HG03135 (cell line): Measurements from ENCODE around the gene TESK2.
"Not testable (repeated sequence)": the region's sequence is repeated elsewhere in the genome, so short reads cannot be mapped to it uniquely, and the experiment has no call there.

Experiments used
- ATAC-seq: cut with Tn5 transposase; IDR thresholded peaks from one replicate; pipeline ENCODE4 v1.9.1; 2021; ENCODE audit warnings: mild to moderate bottlenecking, moderate library complexity; ENCODE audit not compliant: unreplicated experiment

TESK2 gene

GRCh38 chr1:45490626-45491486 is at the start of gene TESK2:
TESK2 (minus strand) TSS chr1:45491163; CDS start chr1:45457785, 33,378 bp downstream.
- ATAC-seq, result peak; percentile 85

- no peak for ATAC-seq
These were observed 45.9 kb upstream of the TESK2 start for GRCh38 chr1:45536886-45537285.

- no peak for ATAC-seq
These were observed 45.2 kb upstream of the TESK2 start for GRCh38 chr1:45535988-45536766.

GRCh38 chr1:45531873-45532272 is 40.9 kb upstream of the TESK2 start:
- no peak for ATAC-seq

- ATAC-seq, result no peak
These were observed 39.7 kb upstream of the TESK2 start for GRCh38 chr1:45530632-45531135.

- no peak for ATAC-seq
These were observed 35.2 kb upstream of the TESK2 start for GRCh38 chr1:45526135-45526644.

GRCh38 chr1:45523975-45524374 is 33.0 kb upstream of the TESK2 start:
- not testable (repeated sequence) for ATAC-seq

- ATAC-seq, result not testable (repeated sequence)
These were observed 32.6 kb upstream of the TESK2 start for GRCh38 chr1:45523516-45523915.

- ATAC-seq, result no peak
These were observed 31.6 kb upstream of the TESK2 start for GRCh38 chr1:45522324-45523104.

- ATAC-seq, result peak; percentile 80
These were observed 30.7 kb upstream of the TESK2 start, which contains the start of gene PRDX1 for GRCh38 chr1:45521413-45522323. PRDX1 (minus strand) TSS chr1:45521884; CDS start chr1:45519043, 2,841 bp downstream.

- not testable (repeated sequence) for ATAC-seq
These were observed 28.8 kb upstream of the TESK2 start for GRCh38 chr1:45519774-45520173.

- ATAC-seq, result no peak
These were observed 27.9 kb upstream of the TESK2 start for GRCh38 chr1:45518910-45519309.

GRCh38 chr1:45518366-45518765 is 27.4 kb upstream of the TESK2 start:
- ATAC-seq, result not testable (repeated sequence)

- ATAC-seq, result no peak
These were observed 25.5 kb upstream of the TESK2 start for GRCh38 chr1:45516465-45516864.

GRCh38 chr1:45516036-45516435 is 25.1 kb upstream of the TESK2 start:
- ATAC-seq, result no peak

GRCh38 chr1:45513532-45514260 is 22.7 kb upstream of the TESK2 start:
- not testable (repeated sequence) for ATAC-seq

- no peak for ATAC-seq
These were observed 21.7 kb upstream of the TESK2 start for GRCh38 chr1:45512641-45513054.

GRCh38 chr1:45510972-45511527 is 20.1 kb upstream of the TESK2 start:
- no peak for ATAC-seq
